Tibial nerve (tissue), 4 donors: Measurements from ENCODE around the gene CCDC88C. TPM values are rescaled to one million over a fixed set of nuclear protein-coding genes. Genes with fewer than 3 reads are reported as not detected.

Experiments used
- DNase-seq, 2 donors: peaks; one replicate each; pipeline ENCODE4 v3.0.0-alpha.2; 2019; ENCODE audit warnings: low spot score in 2 of 2
- H3K27ac ChIP-seq, 4 donors: fragments of 200-600 bp; sonication (generic) in 3 of 4; one replicate each; pipeline ENCODE4 v1.5.1; 2017 to 2019; ENCODE audit warnings: mild to moderate bottlenecking in 1 of 4
- H3K27me3 ChIP-seq, 2 donors: fragments of 200-600 bp; sonication (generic) in 1 of 2; one replicate each; pipeline versions ENCODE4 v1.5.1 to v1.6.0; 2017 to 2019
- H3K36me3 ChIP-seq, 3 donors: fragments of 200-600 bp; sonication (generic); one replicate each; pipeline ENCODE4 v1.5.1; 2018 to 2019
- H3K4me1 ChIP-seq, 4 donors: fragments of 200-600 bp; sonication (generic) in 3 of 4; one replicate each; pipeline ENCODE4 v1.5.1; 2017 to 2019
- H3K4me3 ChIP-seq, 4 donors: fragments of 200-600 bp; sonication (generic) in 3 of 4; one replicate each; pipeline ENCODE4 v1.5.1; 2017 to 2019; ENCODE audit warnings: mild to moderate bottlenecking in 1 of 4, moderate library complexity in 1 of 4
- H3K9me3 ChIP-seq, 4 donors: fragments of 200-600 bp; sonication (generic) in 3 of 4; one replicate each; pipeline ENCODE4 v1.5.1; 2017 to 2019
- EP300 ChIP-seq, 2 donors: sonication (generic); formaldehyde crosslinking; IDR thresholded peaks; one replicate each; pipeline ENCODE4 v1.6.1; 2017; ENCODE audit warnings: antibody characterized with exemption in 2 of 2, mild to moderate bottlenecking in 1 of 2
- POLR2A ChIP-seq, 2 donors: fragments of 450-650 bp; IDR thresholded peaks; one replicate each; pipeline ENCODE4 v1.6.1; 2017; ENCODE audit warnings: antibody characterized with exemption in 2 of 2, mild to moderate bottlenecking in 2 of 2, moderate library complexity in 2 of 2
- WGBS, 2 donors: methylation state at CpG; one replicate each; pipeline ENCODE4 v1.1.5; 2018; 5-methylcytosine and 5-hydroxymethylcytosine counted together
- total RNA-seq, 4 donors: library from RNA; depleted of rRNA; stranded (reverse); fragments of >200 nt; gene quantifications; one replicate each; pipeline ENCODE4 v1.1.0, GENCODE V29; 2016
- TF ChIP-seq, protein P1 (sequence below), 5 experiments: fragments of 200-600 bp in 3 of 5; fragments of 450-650 bp in 2 of 5; sonication (generic) in 3 of 5; IDR thresholded peaks; one replicate each; pipeline ENCODE4 v1.5.1; 2016 to 2019; ENCODE audit warnings: antibody characterized with exemption in 5 of 5, mild to moderate bottlenecking in 3 of 5, moderate library complexity in 2 of 5

Gene CCDC88C
- total RNA-seq, 4 donors from 2014 or later = 3.6 to 12.6 (median 6.8) TPM

DNA sequence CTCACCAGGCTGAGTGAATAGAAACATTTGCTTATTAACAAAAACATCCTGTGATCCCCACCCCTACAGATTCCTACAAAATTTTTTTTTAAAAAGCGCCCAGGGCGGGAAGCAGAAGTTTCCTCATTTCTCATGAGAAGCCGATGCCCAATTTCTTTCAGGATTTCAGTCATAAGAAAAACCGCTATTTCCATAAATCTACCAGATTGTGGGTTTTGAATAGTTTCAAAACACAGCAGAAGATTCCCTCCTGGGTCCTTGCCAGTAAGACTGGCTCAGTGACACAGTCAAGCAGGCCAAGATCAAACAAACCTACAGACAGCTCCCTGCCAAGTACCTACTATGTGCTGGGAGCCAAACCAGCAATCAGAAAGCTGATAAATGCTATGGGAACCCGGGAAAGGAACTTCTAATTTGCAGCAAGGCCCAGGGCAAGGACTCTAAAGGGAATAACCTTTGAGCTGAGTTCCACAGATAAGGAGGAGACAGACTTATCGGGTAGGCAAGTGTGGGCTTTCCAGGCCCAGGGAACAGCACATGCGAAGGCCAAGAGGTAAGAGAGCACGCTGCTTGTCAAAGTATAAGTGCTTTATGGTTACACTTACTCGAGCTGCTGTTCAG lies 68.7 kb downstream of the CCDC88C start:
- H3K27me3 ChIP-seq = peaks cover 0 to 27% of the 10 kb centered on the region in 2 donors
- H3K4me1 ChIP-seq = peaks cover 0 to 13% (median 9%) of the 10 kb centered on the region in 4 donors
- H3K9me3 ChIP-seq = no peaks in the 10 kb centered on the region
- TF ChIP-seq, protein P1, sequence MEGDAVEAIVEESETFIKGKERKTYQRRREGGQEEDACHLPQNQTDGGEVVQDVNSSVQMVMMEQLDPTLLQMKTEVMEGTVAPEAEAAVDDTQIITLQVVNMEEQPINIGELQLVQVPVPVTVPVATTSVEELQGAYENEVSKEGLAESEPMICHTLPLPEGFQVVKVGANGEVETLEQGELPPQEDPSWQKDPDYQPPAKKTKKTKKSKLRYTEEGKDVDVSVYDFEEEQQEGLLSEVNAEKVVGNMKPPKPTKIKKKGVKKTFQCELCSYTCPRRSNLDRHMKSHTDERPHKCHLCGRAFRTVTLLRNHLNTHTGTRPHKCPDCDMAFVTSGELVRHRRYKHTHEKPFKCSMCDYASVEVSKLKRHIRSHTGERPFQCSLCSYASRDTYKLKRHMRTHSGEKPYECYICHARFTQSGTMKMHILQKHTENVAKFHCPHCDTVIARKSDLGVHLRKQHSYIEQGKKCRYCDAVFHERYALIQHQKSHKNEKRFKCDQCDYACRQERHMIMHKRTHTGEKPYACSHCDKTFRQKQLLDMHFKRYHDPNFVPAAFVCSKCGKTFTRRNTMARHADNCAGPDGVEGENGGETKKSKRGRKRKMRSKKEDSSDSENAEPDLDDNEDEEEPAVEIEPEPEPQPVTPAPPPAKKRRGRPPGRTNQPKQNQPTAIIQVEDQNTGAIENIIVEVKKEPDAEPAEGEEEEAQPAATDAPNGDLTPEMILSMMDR (IDR thresholded peaks at IDR 0.05) = no peak
- no peak for TF ChIP-seq POLR2A (IDR thresholded peaks at IDR 0.05)
- TF ChIP-seq EP300 (IDR thresholded peaks at IDR 0.05) = no peak
- 59 to 61% methylated on average over 9 of the region's 9 CpGs for WGBS, 2 donors
- peak overlapping the region in 1 of 4 donors; percentile 35 for H3K27ac ChIP-seq
- H3K36me3 ChIP-seq = no peaks in the 10 kb centered on the region
- H3K4me3 ChIP-seq = no peak overlapping the region
- DNase-seq = no peak

DNA sequence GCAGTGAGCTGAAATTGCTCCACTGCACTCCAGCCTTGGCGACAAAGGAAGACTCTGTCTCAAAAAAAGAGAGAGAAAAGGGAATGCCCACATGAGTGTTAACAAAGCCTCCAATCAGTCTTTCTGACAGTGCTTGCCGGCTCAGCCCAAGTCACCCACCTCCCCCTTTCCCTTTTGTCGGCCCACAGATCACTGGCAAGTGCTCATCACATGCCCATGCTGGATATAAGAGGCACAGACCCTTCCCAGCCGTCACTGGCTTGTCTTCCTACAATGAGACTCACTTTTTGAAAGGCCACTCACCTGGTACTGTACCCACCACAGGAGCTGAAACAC lies 70.8 kb downstream of the CCDC88C start:
- H3K36me3 ChIP-seq = no peaks in the 10 kb centered on the region
- TF ChIP-seq POLR2A (IDR thresholded peaks at IDR 0.05) (no peak), EP300 (IDR thresholded peaks at IDR 0.05) (no peak)
- TF ChIP-seq, protein P1 (IDR thresholded peaks at IDR 0.05) = no peak
- no peaks in the 10 kb centered on the region for H3K9me3 ChIP-seq
- DNase-seq = no peak
- H3K27ac ChIP-seq = no peak overlapping the region
- H3K4me1 ChIP-seq = peaks cover 0 to under 1% (median 0%) of the 10 kb centered on the region in 4 donors
- H3K4me3 ChIP-seq = no peak overlapping the region
- H3K27me3 ChIP-seq = peaks cover 0 to 13% of the 10 kb centered on the region in 2 donors
- WGBS, 2 donors = 50 to 60% methylated on average over 4 of the region's 4 CpGs

DNA sequence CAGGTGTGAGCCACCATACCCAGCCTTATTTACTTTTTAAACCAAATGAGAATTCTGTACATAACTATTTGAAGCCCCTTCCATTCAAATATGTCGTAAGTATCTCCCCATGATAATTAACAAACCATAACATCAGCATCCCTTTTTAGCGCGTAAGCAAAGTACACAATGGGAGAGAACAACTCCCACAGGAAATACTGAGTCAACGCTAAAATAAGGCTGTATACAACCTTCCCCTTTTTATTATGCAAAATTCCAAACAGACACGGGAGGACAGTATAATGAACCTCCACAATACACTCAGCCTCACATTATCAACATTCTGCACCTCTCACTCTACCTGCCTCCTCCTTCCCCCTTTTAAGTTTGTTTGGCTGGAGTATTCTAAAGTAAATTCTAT lies 73.5 kb downstream of the CCDC88C start:
- 59 to 64% methylated on average over 5 of the region's 5 CpGs for WGBS, 2 donors
- no peaks in the 10 kb centered on the region for H3K9me3 ChIP-seq
- no peak for DNase-seq
- H3K4me1 ChIP-seq = no peaks in the 10 kb centered on the region
- H3K4me3 ChIP-seq = no peak overlapping the region
- TF ChIP-seq POLR2A (IDR thresholded peaks at IDR 0.05) (no peak), EP300 (IDR thresholded peaks at IDR 0.05) (no peak)
- TF ChIP-seq, protein P1 (IDR thresholded peaks at IDR 0.05) = no peak
- H3K36me3 ChIP-seq = no peaks in the 10 kb centered on the region
- H3K27me3 ChIP-seq = peaks cover 0 to 6% of the 10 kb centered on the region in 2 donors
- no peak overlapping the region for H3K27ac ChIP-seq

DNA sequence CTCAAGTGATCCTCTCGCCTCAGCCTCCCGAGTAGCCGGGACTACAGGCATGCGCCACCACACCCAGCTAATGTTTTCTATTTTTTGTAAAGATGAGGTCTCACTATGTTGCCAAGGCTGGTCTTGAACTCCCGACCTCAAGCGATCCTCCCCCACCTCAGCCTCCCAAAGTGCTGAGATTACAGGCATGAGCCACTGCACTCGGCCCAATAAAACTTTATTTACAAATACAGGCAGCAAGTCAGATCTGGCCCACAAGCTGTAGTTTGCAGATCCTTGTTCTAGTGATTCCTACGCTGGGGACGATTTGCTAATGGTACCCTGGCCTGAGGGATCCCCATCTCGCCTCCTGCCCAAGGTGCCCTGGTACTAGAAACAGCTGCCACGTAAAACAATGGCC lies 74.6 kb downstream of the CCDC88C start:
- Histone ChIP-seq H3K4me1 (no peaks in the 10 kb centered on the region), H3K36me3 (no peaks in the 10 kb centered on the region), H3K27ac (no peak overlapping the region), H3K9me3 (no peaks in the 10 kb centered on the region), H3K27me3 (peaks cover 0 to 6% of the 10 kb centered on the region in 2 donors), H3K4me3 (no peak overlapping the region)
- no peak for DNase-seq
- WGBS, 2 donors = 96 to 98% methylated on average over 11 of the region's 11 CpGs
- TF ChIP-seq, protein P1 (IDR thresholded peaks at IDR 0.05) = no peak
- TF ChIP-seq POLR2A (IDR thresholded peaks at IDR 0.05) (no peak), EP300 (IDR thresholded peaks at IDR 0.05) (no peak)

DNA sequence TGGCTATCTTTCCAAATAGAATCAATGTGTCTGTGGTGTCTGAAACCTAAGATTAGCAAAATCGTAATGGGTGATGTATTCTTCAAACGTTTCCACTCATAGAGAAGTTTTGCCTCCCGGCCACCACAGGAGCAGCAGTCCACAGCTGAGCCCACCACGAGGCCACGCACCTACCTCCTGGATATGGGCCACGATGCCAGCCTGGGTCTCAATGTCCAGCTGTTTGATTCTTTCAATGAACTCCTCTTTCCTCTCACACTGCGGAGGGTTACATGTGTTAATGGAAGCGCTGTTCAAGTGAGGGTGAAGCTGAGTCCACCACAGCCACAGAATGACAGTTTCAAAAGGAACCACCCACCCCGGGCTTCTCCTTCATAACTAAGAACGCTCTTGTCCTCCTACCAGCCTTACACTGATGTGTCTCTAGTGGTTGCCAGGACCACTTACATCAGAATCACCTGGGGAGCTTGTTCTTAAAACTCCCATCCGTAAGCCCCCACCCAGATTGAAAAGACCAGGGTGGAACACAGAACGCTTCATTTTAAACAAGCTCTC lies 75.3 kb downstream of the CCDC88C start:
- H3K9me3 ChIP-seq = no peaks in the 10 kb centered on the region
- H3K27ac ChIP-seq = no peak overlapping the region
- WGBS, 2 donors = 73 to 82% methylated on average over 12 of the region's 12 CpGs
- peaks cover 0 to 6% of the 10 kb centered on the region in 2 donors for H3K27me3 ChIP-seq
- H3K4me3 ChIP-seq = no peak overlapping the region
- H3K4me1 ChIP-seq = no peaks in the 10 kb centered on the region
- TF ChIP-seq, protein P1 (IDR thresholded peaks at IDR 0.05) = no peak
- TF ChIP-seq POLR2A (IDR thresholded peaks at IDR 0.05) (no peak), EP300 (IDR thresholded peaks at IDR 0.05) (no peak)
- H3K36me3 ChIP-seq = no peaks in the 10 kb centered on the region
- no peak for DNase-seq
